H54 (cell line): Measurements from ENCODE around the gene TMEM259.
A peak's percentile ranks its signal among the peaks of the same experiment; 100 is the strongest.
"Not testable (repeated sequence)": the region's sequence is repeated elsewhere in the genome, so short reads cannot be mapped to it uniquely, and the experiment has no call there.

Experiments used
- DNase-seq: peaks from one replicate; pipeline ENCODE4 v3.0.0; 2011; ENCODE audit warnings: low spot score, mixed read lengths; ENCODE audit not compliant: insufficient read length
- FAIRE-seq: peaks from 3 replicates; lab custom pipeline; 2011; peaks lifted over from hg19 to GRCh38; lab: Jason Lieb, UNC
- POLR2A ChIP-seq: IDR thresholded peaks from 2 replicates; pipeline ENCODE4 v1.6.1; 2011; ENCODE audit warnings: low read depth, mild to moderate bottlenecking, low read length

TMEM259 gene

DNA sequence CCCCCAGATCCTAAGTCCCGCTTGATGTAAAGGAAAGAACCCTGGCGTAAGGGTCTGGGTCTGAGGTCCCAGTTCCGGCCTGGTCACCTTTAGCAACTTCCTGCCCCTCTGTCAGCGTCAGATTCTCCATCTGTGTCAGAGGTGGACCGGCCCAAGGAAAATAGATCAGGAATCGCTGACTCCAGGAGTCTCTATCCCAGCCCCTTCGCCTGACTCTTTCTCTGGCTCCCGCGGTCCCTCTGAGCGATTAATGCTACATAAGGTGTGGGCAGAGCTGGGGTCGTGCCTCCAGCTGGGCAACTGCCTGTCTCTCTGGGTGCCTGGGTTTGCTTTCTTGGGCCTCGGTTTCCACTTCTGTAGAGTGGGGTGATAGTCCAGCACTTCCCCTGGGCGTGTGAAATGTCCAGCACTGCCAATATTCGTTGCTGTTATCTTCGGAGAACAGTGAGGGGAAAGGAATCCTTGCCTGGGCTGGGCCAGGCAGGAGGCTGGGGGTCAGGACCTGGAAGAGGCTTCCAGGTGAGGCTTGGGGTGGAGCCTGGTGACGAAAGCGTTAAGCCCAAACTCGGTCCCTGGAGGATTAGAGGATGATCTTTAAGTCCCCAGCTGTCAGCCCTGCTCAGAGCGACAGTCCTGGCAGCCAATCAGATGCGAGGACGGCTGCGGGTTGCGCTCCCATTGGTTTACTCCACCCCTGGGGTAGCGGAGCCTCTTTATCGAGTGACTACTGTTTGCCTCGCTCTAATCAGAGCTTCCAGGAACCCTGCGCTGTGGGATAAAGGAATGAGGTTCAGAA lies 19.8 kb upstream of the TMEM259 start:
- DNase-seq (peak; percentile 99), FAIRE-seq (peak; percentile 64)
- 0 out of 2 replicates have a peak, but pooled peaks have one; percentile 5 for TF ChIP-seq POLR2A

- TF ChIP-seq POLR2A: peak; percentile 41; the same call in 1 of the 2 replicates
- peak; percentile 93 for DNase-seq
- no peak for FAIRE-seq
Measured at GRCh38 chr19:1039646-1040475, 18.9 kb upstream of the TMEM259 start, which contains the start of gene ABCA7. Gene ABCA7 (plus strand): TSS chr19:1040107. CDS start chr19:1041362, 1,255 bp downstream.

GRCh38 chr19:1038978-1039645 lies 18.2 kb upstream of the TMEM259 start:
- FAIRE-seq (no peak), DNase-seq (no peak)
- TF ChIP-seq POLR2A: no peak

- no peak for TF ChIP-seq POLR2A
- DNase-seq (no peak), FAIRE-seq (no peak)
Measured at GRCh38 chr19:1037621-1038064, 16.7 kb upstream of the TMEM259 start.

- DNase-seq (no peak), FAIRE-seq (no peak)
- no peak for TF ChIP-seq POLR2A
Measured at GRCh38 chr19:1035998-1036621, 15.2 kb upstream of the TMEM259 start.

GRCh38 chr19:1032264-1032867 lies 11.4 kb upstream of the TMEM259 start:
- DNase-seq (no peak), FAIRE-seq (no peak)

GRCh38 chr19:1028062-1028926 lies 7.4 kb upstream of the TMEM259 start:
- peak; percentile 32; the same call in 1 of the 2 replicates for TF ChIP-seq POLR2A
- DNase-seq (peak; percentile 81), FAIRE-seq (no peak)

More at GRCh38 chr19:1032264-1032867, 11.4 kb upstream of the TMEM259 start:
- no peak for TF ChIP-seq POLR2A

DNA sequence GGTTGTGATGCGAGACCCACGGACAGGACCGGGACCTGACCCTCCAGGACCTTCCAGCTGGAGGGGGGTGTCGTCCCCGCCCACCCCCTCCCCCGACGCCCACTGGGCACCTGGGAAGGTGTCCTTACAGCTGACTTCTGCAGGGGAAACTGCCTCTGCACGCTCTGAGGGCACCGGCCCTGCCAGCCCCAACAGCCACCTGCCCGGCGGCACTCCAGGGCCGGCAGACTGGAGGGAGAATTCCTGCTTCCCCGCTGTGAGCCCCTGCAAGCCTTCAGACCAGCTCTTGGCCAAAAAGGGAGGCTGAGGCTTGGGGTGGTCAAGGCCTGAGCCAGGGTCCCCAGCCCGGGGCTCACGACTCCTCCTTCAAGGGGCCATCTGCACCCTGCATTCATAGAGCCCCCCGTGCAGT lies 6.7 kb upstream of the TMEM259 start:
- no peak for TF ChIP-seq POLR2A
- FAIRE-seq (no peak), DNase-seq (no peak)

- no peak for TF ChIP-seq POLR2A
- FAIRE-seq (no peak), DNase-seq (no peak)
Measured at GRCh38 chr19:1026783-1027649, 6.1 kb upstream of the TMEM259 start.

GRCh38 chr19:1025960-1026782 lies 5.2 kb upstream of the TMEM259 start, which contains the start of gene CNN2:
Gene CNN2 (plus strand): TSS chr19:1026608. CDS start chr19:1026662, 54 bp downstream.
- TF ChIP-seq POLR2A: peak; percentile 58
- DNase-seq (peak; percentile 83), FAIRE-seq (no peak)

GRCh38 chr19:1025080-1025479 lies 4.2 kb upstream of the TMEM259 start:
- not testable (repeated sequence) for FAIRE-seq, DNase-seq

- FAIRE-seq, DNase-seq: not testable (repeated sequence)
Measured at GRCh38 chr19:1023883-1024188, 2.9 kb upstream of the TMEM259 start.
